ENCODE results near the gene TIGD6.
"Not testable (repeated sequence)": the region's sequence is repeated elsewhere in the genome, so short reads cannot be mapped to it uniquely, and the experiment has no call there.

Gene TIGD6

DNA sequence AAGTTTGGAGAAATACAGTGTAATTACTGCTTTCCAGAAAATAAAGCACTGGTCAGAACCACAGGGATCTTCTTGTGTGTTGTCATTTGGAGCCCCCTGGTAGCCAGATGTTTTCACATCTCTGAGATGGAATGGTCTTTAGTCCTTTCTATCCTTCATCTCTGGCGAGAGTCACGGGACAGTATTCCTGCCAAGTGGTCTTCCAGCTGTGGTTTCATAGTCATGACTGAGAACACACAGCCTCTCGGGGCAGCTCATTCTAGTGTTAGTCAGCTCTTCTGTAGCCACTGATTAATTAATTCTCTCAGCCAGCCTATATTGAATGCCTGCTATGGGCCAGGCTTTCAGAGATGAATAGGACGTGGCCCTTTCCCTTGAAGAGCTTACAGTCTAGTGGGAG is 34.2 kb upstream of the TIGD6 start:
- Histone ChIP-seq H3K9me3 (ENCODE audit: insufficient read depth, low read length) (no peaks in the 10 kb centered on the region), H4K20me1 (ENCODE audit: low read depth, low read length) (no peaks in the 10 kb centered on the region), H3K9me2 (replicated peaks; ENCODE audit: insufficient read depth, low read length) (no peaks in the 10 kb centered on the region), H2AFZ (ENCODE audit: low read depth, low read length, severe bottlenecking) (no peak overlapping the region), H3K36me3 (ENCODE audit: low read length) (peaks cover 41% of the 10 kb centered on the region; the same call in 1 of the 2 replicates), H3F3A (ENCODE audit: insufficient read depth) (no peaks in the 10 kb centered on the region; the same call in 1 of the 2 replicates), H3K79me2 (ENCODE audit: insufficient read depth, low read length) (no peaks in the 10 kb centered on the region), H3K27me3 (ENCODE audit: low read length) (no peaks in the 10 kb centered on the region), H3K27ac (ENCODE audit: low read depth, low read length) (no peak overlapping the region), H3K4me3 (ENCODE audit: insufficient read depth, low read length, poor library complexity, severe bottlenecking) (no peak overlapping the region), H3K4me2 (ENCODE audit: low read depth, low read length, poor library complexity, severe bottlenecking) (no peak overlapping the region), H3K9ac (ENCODE audit: low read length) (no peak overlapping the region)
- TF ChIP-seq, protein P1, sequence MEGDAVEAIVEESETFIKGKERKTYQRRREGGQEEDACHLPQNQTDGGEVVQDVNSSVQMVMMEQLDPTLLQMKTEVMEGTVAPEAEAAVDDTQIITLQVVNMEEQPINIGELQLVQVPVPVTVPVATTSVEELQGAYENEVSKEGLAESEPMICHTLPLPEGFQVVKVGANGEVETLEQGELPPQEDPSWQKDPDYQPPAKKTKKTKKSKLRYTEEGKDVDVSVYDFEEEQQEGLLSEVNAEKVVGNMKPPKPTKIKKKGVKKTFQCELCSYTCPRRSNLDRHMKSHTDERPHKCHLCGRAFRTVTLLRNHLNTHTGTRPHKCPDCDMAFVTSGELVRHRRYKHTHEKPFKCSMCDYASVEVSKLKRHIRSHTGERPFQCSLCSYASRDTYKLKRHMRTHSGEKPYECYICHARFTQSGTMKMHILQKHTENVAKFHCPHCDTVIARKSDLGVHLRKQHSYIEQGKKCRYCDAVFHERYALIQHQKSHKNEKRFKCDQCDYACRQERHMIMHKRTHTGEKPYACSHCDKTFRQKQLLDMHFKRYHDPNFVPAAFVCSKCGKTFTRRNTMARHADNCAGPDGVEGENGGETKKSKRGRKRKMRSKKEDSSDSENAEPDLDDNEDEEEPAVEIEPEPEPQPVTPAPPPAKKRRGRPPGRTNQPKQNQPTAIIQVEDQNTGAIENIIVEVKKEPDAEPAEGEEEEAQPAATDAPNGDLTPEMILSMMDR (IDR thresholded peaks at IDR 0.05; ENCODE audit: insufficient read depth, low read length, poor library complexity, severe bottlenecking): no peak
- no peak for TF ChIP-seq EZH2phosphoT487 (conservative IDR thresholded peaks at IDR 0.05; ENCODE audit: low read length)

DNA sequence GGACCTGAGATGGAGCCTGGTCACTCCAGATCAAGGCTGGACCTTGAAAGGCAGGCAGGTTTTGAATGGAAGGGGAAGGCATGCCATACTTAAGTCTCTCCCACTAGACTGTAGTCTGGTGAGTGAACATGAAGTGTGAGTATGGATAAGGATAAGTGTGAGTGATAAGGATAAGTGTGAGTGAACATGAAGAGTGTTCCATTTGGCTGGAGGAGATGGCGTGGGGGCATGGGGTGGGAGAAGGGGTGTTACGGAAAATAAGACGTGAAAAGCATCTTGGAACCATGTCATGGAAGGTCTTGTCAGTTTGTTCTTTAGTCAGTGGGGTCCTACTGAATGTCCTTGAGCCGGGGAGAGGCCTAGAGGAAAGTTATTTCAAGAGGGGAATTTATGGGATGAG is 32.9 kb upstream of the TIGD6 start:
- TF ChIP-seq, protein P1 (IDR thresholded peaks at IDR 0.05; ENCODE audit: insufficient read depth, low read length, poor library complexity, severe bottlenecking): no peak
- TF ChIP-seq EZH2phosphoT487 (conservative IDR thresholded peaks at IDR 0.05; ENCODE audit: low read length): no peak
- Histone ChIP-seq H3K27me3 (ENCODE audit: low read length) (no peaks in the 10 kb centered on the region), H3K27ac (ENCODE audit: low read depth, low read length) (no peak overlapping the region), H3F3A (ENCODE audit: insufficient read depth) (no peaks in the 10 kb centered on the region; the same call in 1 of the 2 replicates), H3K4me2 (ENCODE audit: low read depth, low read length, poor library complexity, severe bottlenecking) (no peak overlapping the region), H3K79me2 (ENCODE audit: insufficient read depth, low read length) (no peaks in the 10 kb centered on the region), H3K9me3 (ENCODE audit: insufficient read depth, low read length) (no peaks in the 10 kb centered on the region), H3K9ac (ENCODE audit: low read length) (no peak overlapping the region), H4K20me1 (ENCODE audit: low read depth, low read length) (no peaks in the 10 kb centered on the region), H3K4me3 (ENCODE audit: insufficient read depth, low read length, poor library complexity, severe bottlenecking) (no peak overlapping the region), H3K9me2 (replicated peaks; ENCODE audit: insufficient read depth, low read length) (no peaks in the 10 kb centered on the region), H2AFZ (ENCODE audit: low read depth, low read length, severe bottlenecking) (no peak overlapping the region), H3K36me3 (ENCODE audit: low read length) (peaks cover 38% of the 10 kb centered on the region)

DNA sequence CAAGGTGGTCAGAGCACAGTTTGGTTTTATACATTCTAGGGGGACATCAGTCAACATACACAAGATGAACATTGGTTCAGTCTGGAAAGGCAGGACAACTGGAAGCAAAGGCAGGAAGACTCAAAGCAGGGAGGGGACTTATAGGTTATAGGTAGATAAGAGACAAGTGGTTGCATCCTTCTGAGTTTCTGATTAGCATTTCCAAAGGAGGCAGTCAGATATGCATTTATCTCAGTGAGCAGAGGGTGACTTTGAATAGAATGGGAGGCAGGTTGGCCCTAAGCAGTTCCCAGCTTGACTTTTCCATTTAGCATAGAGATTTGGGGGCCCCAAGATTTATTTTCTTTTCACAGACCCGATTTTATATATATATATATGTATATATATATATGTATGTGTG is 27.6 kb upstream of the TIGD6 start:
- H3K4me3 ChIP-seq (ENCODE audit: insufficient read depth, low read length, poor library complexity, severe bottlenecking); H3K79me2 ChIP-seq (ENCODE audit: insufficient read depth, low read length); H3F3A ChIP-seq (ENCODE audit: insufficient read depth); H4K20me1 ChIP-seq (ENCODE audit: low read depth, low read length); H3K4me2 ChIP-seq (ENCODE audit: low read depth, low read length, poor library complexity, severe bottlenecking); H3K27ac ChIP-seq (ENCODE audit: low read depth, low read length); H2AFZ ChIP-seq (ENCODE audit: low read depth, low read length, severe bottlenecking); H3K27me3 ChIP-seq (ENCODE audit: low read length); H3K9me3 ChIP-seq (ENCODE audit: insufficient read depth, low read length); H3K9me2 ChIP-seq (replicated peaks; ENCODE audit: insufficient read depth, low read length); H3K9ac ChIP-seq (ENCODE audit: low read length): not testable (repeated sequence)
- peaks cover 24% of the 10 kb centered on the region for H3K36me3 ChIP-seq (ENCODE audit: low read length)

DNA sequence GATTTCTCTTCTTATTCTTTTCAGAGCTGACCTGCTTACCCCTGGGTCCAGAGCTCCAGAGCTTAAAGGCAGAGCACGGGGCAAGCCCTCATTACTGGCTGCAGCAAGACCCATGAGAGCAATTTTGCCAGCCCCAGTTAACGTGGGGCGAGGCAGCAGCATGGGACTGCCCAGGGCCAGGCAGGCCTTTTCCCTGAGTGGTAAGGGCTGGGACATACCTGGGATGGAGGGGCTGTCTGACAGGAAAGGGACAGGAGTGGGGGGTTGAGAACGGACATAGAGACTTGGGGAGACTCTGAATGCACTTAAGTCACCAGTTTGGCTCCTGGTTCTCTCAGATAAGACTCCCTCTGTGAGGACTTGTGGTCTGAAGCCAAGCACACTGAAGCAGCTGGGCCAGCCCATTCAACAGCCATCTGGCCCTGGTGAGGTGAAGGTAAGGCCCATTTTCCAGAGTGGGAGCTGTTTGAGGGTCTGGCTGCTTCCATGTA is 26.3 kb upstream of the TIGD6 start:
- Histone ChIP-seq H4K20me1 (ENCODE audit: low read depth, low read length) (no peaks in the 10 kb centered on the region), H3K9me3 (ENCODE audit: insufficient read depth, low read length) (no peaks in the 10 kb centered on the region), H3K9me2 (replicated peaks; ENCODE audit: insufficient read depth, low read length) (no peaks in the 10 kb centered on the region), H3K4me3 (ENCODE audit: insufficient read depth, low read length, poor library complexity, severe bottlenecking) (no peak overlapping the region), H2AFZ (ENCODE audit: low read depth, low read length, severe bottlenecking) (no peak overlapping the region), H3K79me2 (ENCODE audit: insufficient read depth, low read length) (no peaks in the 10 kb centered on the region), H3K27ac (ENCODE audit: low read depth, low read length) (no peak overlapping the region), H3F3A (ENCODE audit: insufficient read depth) (no peaks in the 10 kb centered on the region), H3K9ac (ENCODE audit: low read length) (no peak overlapping the region), H3K27me3 (ENCODE audit: low read length) (no peaks in the 10 kb centered on the region), H3K4me2 (ENCODE audit: low read depth, low read length, poor library complexity, severe bottlenecking) (no peak overlapping the region), H3K36me3 (ENCODE audit: low read length) (peaks cover 24% of the 10 kb centered on the region)
- TF ChIP-seq, protein P1 (IDR thresholded peaks at IDR 0.05; ENCODE audit: insufficient read depth, low read length, poor library complexity, severe bottlenecking): no peak
- no peak for TF ChIP-seq EZH2phosphoT487 (conservative IDR thresholded peaks at IDR 0.05; ENCODE audit: low read length)
